Measurements from ENCODE around the gene SS18. TPM values are rescaled to one million over a fixed set of nuclear protein-coding genes. Genes with fewer than 3 reads are reported as not detected.

Gene SS18
- total RNA-seq, 2 donors from 2014 or later, result 84.9 to 87.6 TPM

- no peak for TF ChIP-seq CTCF (conservative IDR thresholded peaks at IDR 0.05)
- Histone ChIP-seq H3K27me3 (ENCODE audit: control insufficient read depth, insufficient read depth, low read length, poor library complexity, severe bottlenecking) (no peaks in the 10 kb centered on the region), H3K4me1 (ENCODE audit: control insufficient read depth, insufficient read depth, low read length) (no peaks in the 10 kb centered on the region), H3K9me3 (ENCODE audit: control insufficient read depth, low read length) (peaks cover 5% of the 10 kb centered on the region), H3K9ac (ENCODE audit: extremely low read depth, low read length, poor library complexity, severe bottlenecking) (no peak overlapping the region), H3K27ac (ENCODE audit: low read depth, low read length) (no peak overlapping the region), H3K36me3 (ENCODE audit: control insufficient read depth, insufficient read depth, low read length) (no peaks in the 10 kb centered on the region), H3K4me3 (ENCODE audit: low read length) (no peak overlapping the region)
- H3K36me3 Mint-ChIP-seq (ENCODE audit: low read depth), result no peaks in the 10 kb centered on the region
- no peak overlapping the region for H3K4me3 Mint-ChIP-seq
- H3K9me3 Mint-ChIP-seq, result peaks cover 3% of the 10 kb centered on the region
- no peak for DNase-seq
- no peak overlapping the region for H3K27ac Mint-ChIP-seq
- peaks cover 2% of the 10 kb centered on the region for H3K27me3 Mint-ChIP-seq (ENCODE audit: insufficient read depth)
- H3K4me1 Mint-ChIP-seq, result no peaks in the 10 kb centered on the region
Observed at GRCh38 chr18:25998461-25998860, 92.0 kb downstream of the SS18 start.

GRCh38 chr18:25992566-25992965 is 97.8 kb downstream of the SS18 start:
- no peaks in the 10 kb centered on the region for H3K27me3 Mint-ChIP-seq (ENCODE audit: insufficient read depth)
- Histone ChIP-seq H3K9ac (ENCODE audit: extremely low read depth, low read length, poor library complexity, severe bottlenecking) (no peak overlapping the region), H3K4me1 (ENCODE audit: control insufficient read depth, insufficient read depth, low read length) (no peaks in the 10 kb centered on the region), H3K27me3 (ENCODE audit: control insufficient read depth, insufficient read depth, low read length, poor library complexity, severe bottlenecking) (no peaks in the 10 kb centered on the region), H3K4me3 (ENCODE audit: low read length) (no peak overlapping the region), H3K27ac (ENCODE audit: low read depth, low read length) (no peak overlapping the region), H3K36me3 (ENCODE audit: control insufficient read depth, insufficient read depth, low read length) (no peaks in the 10 kb centered on the region), H3K9me3 (ENCODE audit: control insufficient read depth, low read length) (peaks cover 6% of the 10 kb centered on the region)
- TF ChIP-seq CTCF (conservative IDR thresholded peaks at IDR 0.05), result no peak
- no peak overlapping the region for H3K4me3 Mint-ChIP-seq
- H3K27ac Mint-ChIP-seq, result no peak overlapping the region
- no peak for DNase-seq
- no peaks in the 10 kb centered on the region for H3K4me1 Mint-ChIP-seq
- no peaks in the 10 kb centered on the region for H3K36me3 Mint-ChIP-seq (ENCODE audit: low read depth)
- H3K9me3 Mint-ChIP-seq, result no peaks in the 10 kb centered on the region
- 91% methylated on average over 2 of the region's 2 CpGs; no CpG with 5 or more reads in 1 of the 2 experiments for WGBS, 2 experiments (ENCODE audit: insufficient coverage in 1 of 2, insufficient read length in 1 of 2)

- no peak for DNase-seq
- no peaks in the 10 kb centered on the region for H3K27me3 Mint-ChIP-seq (ENCODE audit: insufficient read depth)
- no peak overlapping the region for H3K4me3 Mint-ChIP-seq
- H3K4me1 Mint-ChIP-seq, result no peaks in the 10 kb centered on the region
- H3K4me3 ChIP-seq (ENCODE audit: low read length), result no peak overlapping the region
- H3K27me3 ChIP-seq (ENCODE audit: control insufficient read depth, insufficient read depth, low read length, poor library complexity, severe bottlenecking), result no peaks in the 10 kb centered on the region
- H3K27ac ChIP-seq (ENCODE audit: low read depth, low read length), result no peak overlapping the region
- H3K36me3 ChIP-seq (ENCODE audit: control insufficient read depth, insufficient read depth, low read length), result no peaks in the 10 kb centered on the region
- TF ChIP-seq CTCF (conservative IDR thresholded peaks at IDR 0.05), result no peak
- H3K4me1 ChIP-seq (ENCODE audit: control insufficient read depth, insufficient read depth, low read length), result no peaks in the 10 kb centered on the region
- H3K9me3 ChIP-seq (ENCODE audit: control insufficient read depth, low read length), result peaks cover 6% of the 10 kb centered on the region
- no peak overlapping the region for H3K9ac ChIP-seq (ENCODE audit: extremely low read depth, low read length, poor library complexity, severe bottlenecking)
- 92 to 98% methylated on average over 6 to 8 of the region's 8 CpGs for WGBS, 2 experiments (ENCODE audit: insufficient coverage in 1 of 2, insufficient read length in 1 of 2)
- no peak overlapping the region for H3K27ac Mint-ChIP-seq
- no peaks in the 10 kb centered on the region for H3K36me3 Mint-ChIP-seq (ENCODE audit: low read depth)
- no peaks in the 10 kb centered on the region for H3K9me3 Mint-ChIP-seq
Observed at GRCh38 chr18:25990473-25990872, 99.9 kb downstream of the SS18 start.

Data from endodermal cell (in vitro differentiated cells).